CD4-positive, CD25-positive, alpha-beta regulatory T cell (primary cell): ENCODE results near the gene TBC1D20. TPM values are rescaled to one million over a fixed set of nuclear protein-coding genes. Genes with fewer than 3 reads are reported as not detected.

Source experiments
- ATAC-seq, 2 donors: fragments of 150-1000 bp; cut with Tn5 transposase; one replicate each; pipeline ENCODE4 v1.10.0; 2021; ENCODE audit warnings: low read depth in 2 of 2, moderate number of reproducible peaks in 2 of 2, moderate library complexity in 1 of 2
- DNase-seq, 3 donors: peaks; one replicate each; pipeline versions ENCODE4 v3.0.0 to v3.0.0-alpha.2; 2012 to 2022; ENCODE audit warnings: mixed read lengths in 1 of 3
- H3K27ac ChIP-seq: one replicate; pipeline ENCODE4 v1.7.0; 2013; ENCODE audit warnings: mild to moderate bottlenecking, low read length; ENCODE audit not compliant: insufficient read depth, poor library complexity, severe bottlenecking
- H3K27me3 ChIP-seq: one replicate; pipeline ENCODE4 v1.7.0; 2013; ENCODE audit warnings: low read length; ENCODE audit not compliant: control insufficient read depth, insufficient read depth
- H3K36me3 ChIP-seq: one replicate; pipeline ENCODE4 v1.7.0; 2013; ENCODE audit warnings: mild to moderate bottlenecking, low read length, moderate library complexity; ENCODE audit not compliant: control insufficient read depth, insufficient read depth
- H3K4me1 ChIP-seq: 2 replicates; pipeline ENCODE4 v1.7.0; 2013; ENCODE audit warnings: mild to moderate bottlenecking, low read length; ENCODE audit not compliant: insufficient read depth, control insufficient read depth, poor library complexity, severe bottlenecking
- H3K4me3 ChIP-seq: one replicate; pipeline ENCODE4 v1.7.0; 2013; ENCODE audit warnings: low read depth, mild to moderate bottlenecking, low read length, moderate library complexity
- H3K9me3 ChIP-seq, 2 experiments: 1 replicate in 1 of 2; 2 replicates in 1 of 2; pipeline ENCODE4 v1.7.0; 2013; ENCODE audit warnings: low read length in 2 of 2, mild to moderate bottlenecking in 1 of 2, moderate library complexity in 1 of 2; ENCODE audit not compliant: control insufficient read depth in 2 of 2
- H3K27ac Mint-ChIP-seq, 3 donors: one replicate each; pipeline ENCODE4 v1.8.0; 2020 to 2022; ENCODE audit warnings: mild to moderate bottlenecking in 3 of 3, mixed read lengths in 3 of 3, moderate library complexity in 2 of 3
- H3K27me3 Mint-ChIP-seq: one replicate; pipeline ENCODE4 v1.8.0; 2022; ENCODE audit warnings: mild to moderate bottlenecking, mixed read lengths
- H3K36me3 Mint-ChIP-seq: one replicate; pipeline ENCODE4 v1.8.0; 2020; ENCODE audit warnings: mixed read lengths
- H3K4me1 Mint-ChIP-seq, 4 donors: one replicate each; pipeline ENCODE4 v1.8.0; 2020 to 2022; ENCODE audit warnings: mixed read lengths in 4 of 4, mild to moderate bottlenecking in 1 of 4
- H3K4me3 Mint-ChIP-seq, 4 donors: one replicate each; pipeline ENCODE4 v1.8.0; 2020 to 2022; ENCODE audit warnings: mild to moderate bottlenecking in 4 of 4, mixed read lengths in 4 of 4, moderate library complexity in 3 of 4
- H3K9me3 Mint-ChIP-seq, 7 donors: one replicate each; pipeline ENCODE4 v1.8.0; 2020 to 2022; ENCODE audit warnings: mixed read lengths in 7 of 7, mild to moderate bottlenecking in 3 of 7, moderate library complexity in 2 of 7
- polyA plus RNA-seq, 4 donors: library from polyadenylated mRNA; unstranded; fragments of 300-500 nt; fragmentation: Illumina TruSeq; gene quantifications; one replicate each; pipeline ENCODE4 v1.2.3, GENCODE V29; 2021
- total RNA-seq: library from RNA; stranded (reverse); gene quantifications from one replicate; pipeline ENCODE4 v1.2.3, GENCODE V29; 2022

TBC1D20 gene
- total and polyA plus RNA-seq, 5 donors from 2014 or later: 16.4 to 30.2 (median 18.9) TPM

GRCh38 chr20:440636-441035, 21.7 kb downstream of the TBC1D20 start:
- Mint-ChIP-seq H3K4me1 (peaks cover 14 to 56% (median 38%) of the 10 kb centered on the region in 4 donors), H3K36me3 (peaks cover 40% of the 10 kb centered on the region), H3K9me3 (no peaks in the 10 kb centered on the region), H3K4me3 (no peak overlapping the region), H3K27me3 (no peaks in the 10 kb centered on the region), H3K27ac (no peak overlapping the region)
- H3K4me3 ChIP-seq: no peak overlapping the region
- H3K36me3 ChIP-seq: peaks cover 63% of the 10 kb centered on the region
- no peak for ATAC-seq
- DNase-seq: no peak
- peaks cover 29% of the 10 kb centered on the region for H3K4me1 ChIP-seq
- H3K9me3 ChIP-seq: no peaks in the 10 kb centered on the region
- H3K27ac ChIP-seq: no peak overlapping the region
- H3K27me3 ChIP-seq: no peaks in the 10 kb centered on the region

GRCh38 chr20:440148-440547, 22.2 kb downstream of the TBC1D20 start:
- no peaks in the 10 kb centered on the region for H3K9me3 Mint-ChIP-seq
- H3K27me3 Mint-ChIP-seq: no peaks in the 10 kb centered on the region
- H3K4me3 Mint-ChIP-seq: peak overlapping the region in 3 of 4 donors; percentile 43 to 77 (median 46)
- H3K27me3 ChIP-seq: no peaks in the 10 kb centered on the region
- peak overlapping the region in 1 of 3 donors; percentile 38 for H3K27ac Mint-ChIP-seq
- peaks cover 41% of the 10 kb centered on the region for H3K36me3 Mint-ChIP-seq
- H3K4me3 ChIP-seq: no peak overlapping the region
- peaks cover 62% of the 10 kb centered on the region for H3K36me3 ChIP-seq
- no peaks in the 10 kb centered on the region for H3K9me3 ChIP-seq
- no peak overlapping the region for H3K27ac ChIP-seq
- peaks cover 14 to 59% (median 40%) of the 10 kb centered on the region in 4 donors for H3K4me1 Mint-ChIP-seq
- ATAC-seq (no peak), DNase-seq (no peak)
- H3K4me1 ChIP-seq: peaks cover 29% of the 10 kb centered on the region

- H3K4me3 ChIP-seq: peak overlapping the region; percentile 66
- H3K36me3 ChIP-seq: peaks cover 51% of the 10 kb centered on the region
- no peaks in the 10 kb centered on the region for H3K27me3 ChIP-seq
- peak overlapping the region; percentile 55 for H3K27ac ChIP-seq
- peak overlapping the region; percentile 77 to 90 (median 84) for H3K4me3 Mint-ChIP-seq
- H3K27me3 Mint-ChIP-seq: no peaks in the 10 kb centered on the region
- H3K36me3 Mint-ChIP-seq: peaks cover 36% of the 10 kb centered on the region
- peaks cover 41% of the 10 kb centered on the region for H3K4me1 ChIP-seq
- H3K4me1 Mint-ChIP-seq: peaks cover 14 to 73% (median 47%) of the 10 kb centered on the region in 4 donors
- no peaks in the 10 kb centered on the region for H3K9me3 ChIP-seq
- H3K9me3 Mint-ChIP-seq: no peaks in the 10 kb centered on the region
- peak; percentile 84 to 89 for ATAC-seq
- H3K27ac Mint-ChIP-seq: peak overlapping the region; percentile 44 to 85 (median 74)
- peak; percentile 26 to 78 (median 65) for DNase-seq
Measured at GRCh38 chr20:438571-439469, 23.5 kb downstream of the TBC1D20 start.

- peaks cover 44% of the 10 kb centered on the region for H3K36me3 ChIP-seq
Measured at GRCh38 chr20:437787-438486, 24.4 kb downstream of the TBC1D20 start.

GRCh38 chr20:436476-436875, 25.9 kb downstream of the TBC1D20 start:
- peaks cover 17 to 84% (median 55%) of the 10 kb centered on the region in 4 donors for H3K4me1 Mint-ChIP-seq

More at GRCh38 chr20:437787-438486, 24.4 kb downstream of the TBC1D20 start:
- Mint-ChIP-seq H3K4me3 (peak overlapping the region; percentile 77 to 90 (median 84)), H3K4me1 (peaks cover 17 to 78% (median 55%) of the 10 kb centered on the region in 4 donors), H3K27ac (peak overlapping the region; percentile 44 to 95 (median 51)), H3K27me3 (no peaks in the 10 kb centered on the region), H3K9me3 (no peaks in the 10 kb centered on the region), H3K36me3 (peaks cover 29% of the 10 kb centered on the region)
- ATAC-seq (no peak), DNase-seq (peak in 1 of 3 donors; percentile 17)
- peaks cover 50% of the 10 kb centered on the region for H3K4me1 ChIP-seq
- H3K27me3 ChIP-seq: no peaks in the 10 kb centered on the region
- H3K27ac ChIP-seq: peak overlapping the region; percentile 55
- peak overlapping the region; percentile 66 for H3K4me3 ChIP-seq
- no peaks in the 10 kb centered on the region for H3K9me3 ChIP-seq

GRCh38 chr20:435558-435957, 26.8 kb downstream of the TBC1D20 start:
- Histone ChIP-seq H3K36me3 (peaks cover 33% of the 10 kb centered on the region), H3K4me1 (peaks cover 54% of the 10 kb centered on the region), H3K9me3 (no peaks in the 10 kb centered on the region), H3K27me3 (no peaks in the 10 kb centered on the region), H3K4me3 (no peak overlapping the region), H3K27ac (no peak overlapping the region)
- ATAC-seq: no peak
- Mint-ChIP-seq H3K27ac (no peak overlapping the region), H3K4me1 (peaks cover 17 to 82% (median 57%) of the 10 kb centered on the region in 4 donors), H3K4me3 (peak overlapping the region in 1 of 4 donors; percentile 17), H3K27me3 (no peaks in the 10 kb centered on the region), H3K36me3 (peaks cover 20% of the 10 kb centered on the region), H3K9me3 (no peaks in the 10 kb centered on the region)
- no peak for DNase-seq

More at GRCh38 chr20:436476-436875, 25.9 kb downstream of the TBC1D20 start:
- peaks cover 36% of the 10 kb centered on the region for H3K36me3 ChIP-seq
- ATAC-seq (no peak), DNase-seq (no peak)
- no peaks in the 10 kb centered on the region for H3K27me3 ChIP-seq
- H3K4me1 ChIP-seq: peaks cover 54% of the 10 kb centered on the region
- H3K4me3 Mint-ChIP-seq: peak overlapping the region in 1 of 4 donors; percentile 4
- no peak overlapping the region for H3K27ac ChIP-seq
- no peaks in the 10 kb centered on the region for H3K27me3 Mint-ChIP-seq
- no peaks in the 10 kb centered on the region for H3K9me3 ChIP-seq
- peaks cover 21% of the 10 kb centered on the region for H3K36me3 Mint-ChIP-seq
- H3K27ac Mint-ChIP-seq: no peak overlapping the region
- no peaks in the 10 kb centered on the region for H3K9me3 Mint-ChIP-seq
- no peak overlapping the region for H3K4me3 ChIP-seq

GRCh38 chr20:434661-435419, 27.5 kb downstream of the TBC1D20 start:
- no peaks in the 10 kb centered on the region for H3K27me3 ChIP-seq
- H3K4me3 Mint-ChIP-seq: peak overlapping the region in 3 of 4 donors; percentile 8 to 35 (median 17)
- no peaks in the 10 kb centered on the region for H3K27me3 Mint-ChIP-seq
- no peak overlapping the region for H3K4me3 ChIP-seq
- DNase-seq (no peak), ATAC-seq (no peak)
- H3K36me3 Mint-ChIP-seq: peaks cover 17% of the 10 kb centered on the region
- H3K27ac Mint-ChIP-seq: peak overlapping the region in 2 of 3 donors; percentile 73 to 95
- peaks cover 17 to 76% (median 53%) of the 10 kb centered on the region in 4 donors for H3K4me1 Mint-ChIP-seq
- H3K9me3 Mint-ChIP-seq: no peaks in the 10 kb centered on the region
- H3K9me3 ChIP-seq: no peaks in the 10 kb centered on the region
- H3K36me3 ChIP-seq: peaks cover 32% of the 10 kb centered on the region
- no peak overlapping the region for H3K27ac ChIP-seq
- H3K4me1 ChIP-seq: peaks cover 54% of the 10 kb centered on the region
